SU-DHL-6 (cell line): ENCODE data around the gene FXYD1.

Source experiments
- H2AFZ ChIP-seq: fragments of 200-600 bp; sonication (generic); 2 replicates; pipeline ENCODE4 v1.6.1; 2014; ENCODE audit warnings: low read depth, mild to moderate bottlenecking, moderate library complexity, mixed read lengths, antibody characterized with exemption, low read length; ENCODE audit not compliant: severe bottlenecking
- H3F3A ChIP-seq: fragments of 200-600 bp; shearing (Covaris generic); 2 replicates; pipeline ENCODE4 v1.6.0; 2016; ENCODE audit warnings: antibody characterized with exemption, mild to moderate bottlenecking; ENCODE audit not compliant: insufficient read depth
- H3K27ac ChIP-seq: fragments of 200-600 bp; sonication (generic); 2 replicates; pipeline ENCODE4 v1.5.1; 2016; ENCODE audit warnings: low read depth, mild to moderate bottlenecking, low read length, moderate library complexity, mixed read lengths
- H3K27me3 ChIP-seq: fragments of 200-600 bp; sonication (generic), shearing (Covaris generic); 2 replicates; pipeline ENCODE4 v1.6.0; 2014; ENCODE audit warnings: mild to moderate bottlenecking, low read length
- H3K36me3 ChIP-seq: fragments of 200-600 bp; sonication (generic); 2 replicates; pipeline ENCODE4 v1.6.1; 2014; ENCODE audit warnings: mild to moderate bottlenecking, low read length, mixed read lengths
- H3K4me2 ChIP-seq: fragments of 300-600, 200-600 bp; shearing (Covaris generic), sonication (generic); 2 replicates; pipeline ENCODE4 v1.6.0; 2014; ENCODE audit warnings: low read length, low read depth, mild to moderate bottlenecking; ENCODE audit not compliant: poor library complexity, severe bottlenecking
- H3K4me3 ChIP-seq: fragments of 200-600 bp; sonication (generic); 2 replicates; pipeline ENCODE4 v1.5.1; 2014; ENCODE audit warnings: antibody characterized with exemption, low read length, mild to moderate bottlenecking, mixed read lengths; ENCODE audit not compliant: insufficient read depth, poor library complexity, severe bottlenecking
- H3K79me2 ChIP-seq: fragments of 200-600 bp; sonication (generic); 2 replicates; pipeline ENCODE4 v1.6.1; 2014; ENCODE audit warnings: mild to moderate bottlenecking, low read length, moderate library complexity; ENCODE audit not compliant: insufficient read depth
- H3K9ac ChIP-seq: fragments of 200-600 bp; sonication (generic); 2 replicates; pipeline ENCODE4 v1.7.0; 2014; ENCODE audit warnings: mild to moderate bottlenecking, low read length
- H3K9me2 ChIP-seq: fragments of 200-600 bp; sonication (generic); replicated peaks from 2 replicates; pipeline ENCODE4 v1.6.1; 2014; ENCODE audit warnings: low read length; ENCODE audit not compliant: insufficient read depth
- H3K9me3 ChIP-seq: fragments of 200-600 bp; sonication (generic); 2 replicates; pipeline ENCODE4 v1.6.1; 2014; ENCODE audit warnings: low read length, mixed read lengths; ENCODE audit not compliant: insufficient read depth
- H4K20me1 ChIP-seq: fragments of 200-600 bp; sonication (generic); 2 replicates; pipeline ENCODE4 v1.6.1; 2014; ENCODE audit warnings: low read depth, mild to moderate bottlenecking, antibody characterized with exemption, low read length, moderate library complexity, mixed read lengths
- CTCF ChIP-seq: fragments of 200-600 bp; sonication (generic); IDR thresholded peaks from one replicate; pipeline ENCODE4 v1.5.1; 2017; ENCODE audit warnings: antibody characterized with exemption, mild to moderate bottlenecking, low read length, moderate library complexity; ENCODE audit not compliant: insufficient read depth, poor library complexity, severe bottlenecking
- EZH2phosphoT487 ChIP-seq: fragments of 200-600 bp; sonication (generic), shearing (Covaris generic); conservative IDR thresholded peaks from 2 replicates; pipeline ENCODE4 v1.6.1; 2018; ENCODE audit warnings: mild to moderate bottlenecking, antibody characterized with exemption, low read length, moderate library complexity, mixed read lengths

Gene FXYD1

DNA sequence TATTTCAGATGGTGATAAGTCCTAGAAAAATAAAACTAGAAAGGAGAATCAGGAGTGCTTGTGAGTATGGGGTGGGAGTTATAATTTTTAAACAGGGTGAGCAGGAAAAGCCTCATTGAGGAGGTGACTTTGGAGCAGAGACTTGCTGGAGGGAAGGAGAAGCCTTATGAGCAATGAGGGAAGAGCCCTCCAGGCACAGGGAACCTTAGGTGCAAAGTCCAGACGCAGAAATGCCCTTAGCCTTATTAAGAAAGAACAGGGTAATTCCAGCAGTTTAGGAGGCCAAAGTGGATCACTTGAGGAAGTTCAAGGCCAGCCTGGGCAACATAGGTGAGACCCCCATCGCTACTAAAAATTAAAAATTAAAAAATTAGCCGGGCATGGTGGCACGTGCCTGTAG is 44.0 kb upstream of the FXYD1 start:
- H2AFZ ChIP-seq, result no peak overlapping the region
- H3K79me2 ChIP-seq, result no peaks in the 10 kb centered on the region
- H3K27ac ChIP-seq, result no peak overlapping the region
- H3K36me3 ChIP-seq, result no peaks in the 10 kb centered on the region
- no peaks in the 10 kb centered on the region for H3K9me2 ChIP-seq
- peaks cover 6% of the 10 kb centered on the region; the same call in 1 of the 2 replicates for H3F3A ChIP-seq
- H3K27me3 ChIP-seq, result no peaks in the 10 kb centered on the region
- no peaks in the 10 kb centered on the region for H4K20me1 ChIP-seq
- no peaks in the 10 kb centered on the region for H3K9me3 ChIP-seq
- no peak overlapping the region for H3K4me3 ChIP-seq
- no peak overlapping the region for H3K9ac ChIP-seq
- TF ChIP-seq CTCF (no peak), EZH2phosphoT487 (no peak)
- H3K4me2 ChIP-seq, result no peak overlapping the region

- Histone ChIP-seq H3K9ac (no peak overlapping the region), H3K9me3 (no peaks in the 10 kb centered on the region), H4K20me1 (no peaks in the 10 kb centered on the region), H3K4me2 (no peak overlapping the region), H3K27ac (no peak overlapping the region), H3K27me3 (no peaks in the 10 kb centered on the region), H3K79me2 (no peaks in the 10 kb centered on the region), H2AFZ (no peak overlapping the region), H3K36me3 (no peaks in the 10 kb centered on the region), H3K9me2 (no peaks in the 10 kb centered on the region), H3K4me3 (no peak overlapping the region), H3F3A (peaks cover 6% of the 10 kb centered on the region; the same call in 1 of the 2 replicates)
- TF ChIP-seq CTCF, result no peak
- TF ChIP-seq EZH2phosphoT487, result no peak
These were observed 42.8 kb upstream of the FXYD1 start for GRCh38 chr19:35095667-35096368.

GRCh38 chr19:35098413-35099049 is 40.1 kb upstream of the FXYD1 start:
- TF ChIP-seq EZH2phosphoT487 (no peak), CTCF (no peak)
- Histone ChIP-seq H3K4me2 (no peak overlapping the region), H3K9ac (no peak overlapping the region), H3K27me3 (no peaks in the 10 kb centered on the region), H3K36me3 (no peaks in the 10 kb centered on the region), H3K4me3 (no peak overlapping the region), H2AFZ (no peak overlapping the region), H4K20me1 (no peaks in the 10 kb centered on the region), H3K9me2 (no peaks in the 10 kb centered on the region), H3K27ac (no peak overlapping the region), H3K79me2 (no peaks in the 10 kb centered on the region), H3F3A (peaks cover 6% of the 10 kb centered on the region; the same call in 1 of the 2 replicates), H3K9me3 (no peaks in the 10 kb centered on the region)
